Spleen (tissue), 7 donors: ENCODE data around the gene GABPB1.

Experiments used
- POLR2A ChIP-seq, 3 donors: fragments of 450-650 bp; IDR thresholded peaks; one replicate each; pipeline ENCODE4 v1.5.1; 2017; ENCODE audit warnings: antibody characterized with exemption in 3 of 3, mild to moderate bottlenecking in 1 of 3
- POLR2AphosphoS5 ChIP-seq, 3 donors: sonication (generic); formaldehyde crosslinking; IDR thresholded peaks; one replicate each; pipeline ENCODE4 v1.5.1; 2017; ENCODE audit warnings: antibody characterized with exemption in 3 of 3
- TF ChIP-seq, protein P1 (sequence below), 11 experiments: fragments of 200-600 bp in 7 of 11; fragments of 450-650 bp in 4 of 11; sonication (generic) in 4 of 11; IDR thresholded peaks in 8 of 11; conservative IDR thresholded peaks in 3 of 11; 1 replicate in 7 of 11; 2 replicates in 4 of 11; pipeline versions ENCODE4 v1.4.0 to v1.8.0; 2016 to 2021; ENCODE audit warnings: antibody characterized with exemption in 11 of 11, inconsistent platforms in 4 of 11, mild to moderate bottlenecking in 1 of 11
- donor health status: DM: no; HTN: no; CAD: no; lungs with moderate emphysema.
- donor health status: DM: no; HTN: no; CAD: no.
- donor health status: DM: no; HTN: no; CAD: no.

DNA sequence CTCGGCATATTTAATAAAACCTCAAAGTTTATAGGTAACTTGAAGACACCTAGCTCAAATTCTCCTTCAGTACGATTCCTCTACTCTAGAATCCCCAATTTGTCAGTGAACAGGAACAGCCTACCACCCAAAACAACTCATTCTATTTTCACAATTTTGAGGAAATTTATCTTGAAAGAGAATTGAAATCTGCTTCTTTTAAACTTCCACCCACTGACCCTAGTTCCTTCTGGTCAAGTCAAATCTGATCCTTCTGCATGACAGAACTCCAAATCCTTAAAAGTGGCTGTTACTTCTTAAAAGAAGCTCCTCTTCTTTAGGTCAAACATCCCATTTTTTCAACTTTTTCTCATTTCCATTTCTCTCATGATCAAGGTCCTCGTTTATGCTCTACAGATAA lies 4.4 kb downstream of the GABPB1 start:
- TF ChIP-seq, protein P1, sequence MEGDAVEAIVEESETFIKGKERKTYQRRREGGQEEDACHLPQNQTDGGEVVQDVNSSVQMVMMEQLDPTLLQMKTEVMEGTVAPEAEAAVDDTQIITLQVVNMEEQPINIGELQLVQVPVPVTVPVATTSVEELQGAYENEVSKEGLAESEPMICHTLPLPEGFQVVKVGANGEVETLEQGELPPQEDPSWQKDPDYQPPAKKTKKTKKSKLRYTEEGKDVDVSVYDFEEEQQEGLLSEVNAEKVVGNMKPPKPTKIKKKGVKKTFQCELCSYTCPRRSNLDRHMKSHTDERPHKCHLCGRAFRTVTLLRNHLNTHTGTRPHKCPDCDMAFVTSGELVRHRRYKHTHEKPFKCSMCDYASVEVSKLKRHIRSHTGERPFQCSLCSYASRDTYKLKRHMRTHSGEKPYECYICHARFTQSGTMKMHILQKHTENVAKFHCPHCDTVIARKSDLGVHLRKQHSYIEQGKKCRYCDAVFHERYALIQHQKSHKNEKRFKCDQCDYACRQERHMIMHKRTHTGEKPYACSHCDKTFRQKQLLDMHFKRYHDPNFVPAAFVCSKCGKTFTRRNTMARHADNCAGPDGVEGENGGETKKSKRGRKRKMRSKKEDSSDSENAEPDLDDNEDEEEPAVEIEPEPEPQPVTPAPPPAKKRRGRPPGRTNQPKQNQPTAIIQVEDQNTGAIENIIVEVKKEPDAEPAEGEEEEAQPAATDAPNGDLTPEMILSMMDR (IDR thresholded peaks at IDR 0.05 in 8 of 11, conservative IDR thresholded peaks at IDR 0.05 in 3 of 11) = no peak
- TF ChIP-seq POLR2A (IDR thresholded peaks at IDR 0.05) (no peak), POLR2AphosphoS5 (IDR thresholded peaks at IDR 0.05) (no peak)
